Panc1 (cell line): ENCODE results near the gene CCDC180. TPM values are rescaled to one million over a fixed set of nuclear protein-coding genes. Genes with fewer than 3 reads are reported as not detected.

ENCODE experiments used
- ATAC-seq: fragments of 200-7000 bp; cut with Tn5 transposase; 2 replicates; pipeline ENCODE4 v1.9.1; 2020; ENCODE audit warnings: mild to moderate bottlenecking, moderate library complexity
- BruUV-seq: library from RNA; stranded (reverse); fragments of 400-500 nt; replicated peaks from 2 replicates; lab custom pipeline; 2021; lab: Mats Ljungman, UMichigan
- CTCF ChIA-PET: fragments of 300-600 bp; sonication (Branson Sonifier 250); formaldehyde crosslinking; loops from one replicate; lab custom pipeline; 2022; ENCODE audit warnings: antibody characterized with exemption; lab: Charles Lee
- POLR2A ChIA-PET: fragments of 300-600 bp; sonication (Branson Sonifier 250); formaldehyde crosslinking; loops from one replicate; lab custom pipeline; 2022; ENCODE audit warnings: antibody characterized with exemption; lab: Charles Lee
- DNase-seq: peaks from one replicate; pipeline ENCODE4 v3.0.0-alpha.2; 2010; ENCODE audit warnings: low read depth, low spot score
- H3K27ac ChIP-seq: 2 replicates; pipeline ENCODE4 v1.5.1; 2011; ENCODE audit warnings: mild to moderate bottlenecking, low read length, inconsistent platforms
- H3K27me3 ChIP-seq: fragments of 200-500 bp; sonication (Bioruptor generic); 2 replicates; pipeline ENCODE4 v1.6.0; 2014; ENCODE audit warnings: low read length, inconsistent platforms; ENCODE audit not compliant: control insufficient read depth, insufficient read depth
- H3K36me3 ChIP-seq: fragments of 200-500 bp; sonication (Bioruptor generic); 2 replicates; pipeline ENCODE4 v1.5.1; 2014; ENCODE audit warnings: inconsistent platforms, mild to moderate bottlenecking, low read length, moderate library complexity; ENCODE audit not compliant: control insufficient read depth, insufficient read depth
- H3K4me1 ChIP-seq: 2 replicates; pipeline ENCODE4 v1.5.1; 2011; ENCODE audit warnings: inconsistent platforms, mild to moderate bottlenecking, low read length, moderate library complexity; ENCODE audit not compliant: control insufficient read depth, insufficient read depth
- H3K4me3 ChIP-seq, 2 experiments: 2 replicates each; pipeline ENCODE4 v1.5.1; 2011 to 2012; ENCODE audit warnings: low read depth in 2 of 2, low read length in 2 of 2, mild to moderate bottlenecking in 2 of 2, inconsistent platforms in 1 of 2, moderate library complexity in 1 of 2
- H3K9me3 ChIP-seq: fragments of 200-500 bp; sonication (Bioruptor generic); 2 replicates; pipeline ENCODE4 v1.5.1; 2014; ENCODE audit warnings: low read depth, mild to moderate bottlenecking, inconsistent platforms, low read length, moderate library complexity; ENCODE audit not compliant: control insufficient read depth, insufficient read depth
- POLR2AphosphoS5 ChIP-seq: IDR thresholded peaks from 2 replicates; pipeline ENCODE4 v1.6.1; 2012; ENCODE audit warnings: mild to moderate bottlenecking, low read depth, low read length, moderate library complexity
- SIN3A ChIP-seq: IDR thresholded peaks from 2 replicates; pipeline ENCODE4 v1.6.1; 2012; ENCODE audit warnings: low read depth, mild to moderate bottlenecking, low read length, moderate library complexity, borderline replicate concordance; ENCODE audit not compliant: insufficient read depth
- TCF7L2 ChIP-seq: IDR thresholded peaks from 2 replicates; pipeline ENCODE4 v1.6.1; 2011; ENCODE audit warnings: mild to moderate bottlenecking, low read depth, low read length, inconsistent platforms
- in situ Hi-C: cut with HindIII; loops from 2 replicates; pipeline ENCODE4 v1.10.0; 2016; ENCODE audit warnings: low sequenced_read_pairs, low pct_unique_long_range_greater_than_20kb
- intact Hi-C: fragments of 100-400 bp; cut with micrococcal nuclease; formaldehyde crosslinking; loops from one replicate; pipeline ENCODE4 v1.10.0; 2022; ENCODE audit not compliant: unreplicated experiment
- total RNA-seq: library from RNA; stranded (reverse); gene quantifications from one replicate; pipeline ENCODE4 v1.2.1, GENCODE V29; 2021; ENCODE audit not compliant: unreplicated experiment
- TF ChIP-seq, protein P1 (sequence below): fragments of 450-650 bp; IDR thresholded peaks from 2 replicates; pipeline ENCODE4 v1.5.1; 2017; ENCODE audit warnings: mild to moderate bottlenecking
- TF ChIP-seq, protein P2 (sequence below), 2 experiments: IDR thresholded peaks; 2 replicates each; pipeline ENCODE4 v1.6.1; 2011 to 2012; ENCODE audit warnings: low read depth in 2 of 2, control low read depth in 1 of 2, low read length in 1 of 2, mild to moderate bottlenecking in 1 of 2, moderate library complexity in 1 of 2; ENCODE audit not compliant: insufficient read depth in 1 of 2

CCDC180 gene
- total RNA-seq, 1 experiment from 2014 or later, result 2.9 TPM

GRCh38 chr9:97310023-97310422 is 2.6 kb downstream of the CCDC180 start:
- in situ Hi-C loops, result no loop called here
- H3K4me1 ChIP-seq, result no peaks in the 10 kb centered on the region
- TF ChIP-seq SIN3A (no peak), POLR2AphosphoS5 (no peak), TCF7L2 (no peak)
- TF ChIP-seq, protein P1, sequence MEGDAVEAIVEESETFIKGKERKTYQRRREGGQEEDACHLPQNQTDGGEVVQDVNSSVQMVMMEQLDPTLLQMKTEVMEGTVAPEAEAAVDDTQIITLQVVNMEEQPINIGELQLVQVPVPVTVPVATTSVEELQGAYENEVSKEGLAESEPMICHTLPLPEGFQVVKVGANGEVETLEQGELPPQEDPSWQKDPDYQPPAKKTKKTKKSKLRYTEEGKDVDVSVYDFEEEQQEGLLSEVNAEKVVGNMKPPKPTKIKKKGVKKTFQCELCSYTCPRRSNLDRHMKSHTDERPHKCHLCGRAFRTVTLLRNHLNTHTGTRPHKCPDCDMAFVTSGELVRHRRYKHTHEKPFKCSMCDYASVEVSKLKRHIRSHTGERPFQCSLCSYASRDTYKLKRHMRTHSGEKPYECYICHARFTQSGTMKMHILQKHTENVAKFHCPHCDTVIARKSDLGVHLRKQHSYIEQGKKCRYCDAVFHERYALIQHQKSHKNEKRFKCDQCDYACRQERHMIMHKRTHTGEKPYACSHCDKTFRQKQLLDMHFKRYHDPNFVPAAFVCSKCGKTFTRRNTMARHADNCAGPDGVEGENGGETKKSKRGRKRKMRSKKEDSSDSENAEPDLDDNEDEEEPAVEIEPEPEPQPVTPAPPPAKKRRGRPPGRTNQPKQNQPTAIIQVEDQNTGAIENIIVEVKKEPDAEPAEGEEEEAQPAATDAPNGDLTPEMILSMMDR, result no peak
- TF ChIP-seq, protein P2, sequence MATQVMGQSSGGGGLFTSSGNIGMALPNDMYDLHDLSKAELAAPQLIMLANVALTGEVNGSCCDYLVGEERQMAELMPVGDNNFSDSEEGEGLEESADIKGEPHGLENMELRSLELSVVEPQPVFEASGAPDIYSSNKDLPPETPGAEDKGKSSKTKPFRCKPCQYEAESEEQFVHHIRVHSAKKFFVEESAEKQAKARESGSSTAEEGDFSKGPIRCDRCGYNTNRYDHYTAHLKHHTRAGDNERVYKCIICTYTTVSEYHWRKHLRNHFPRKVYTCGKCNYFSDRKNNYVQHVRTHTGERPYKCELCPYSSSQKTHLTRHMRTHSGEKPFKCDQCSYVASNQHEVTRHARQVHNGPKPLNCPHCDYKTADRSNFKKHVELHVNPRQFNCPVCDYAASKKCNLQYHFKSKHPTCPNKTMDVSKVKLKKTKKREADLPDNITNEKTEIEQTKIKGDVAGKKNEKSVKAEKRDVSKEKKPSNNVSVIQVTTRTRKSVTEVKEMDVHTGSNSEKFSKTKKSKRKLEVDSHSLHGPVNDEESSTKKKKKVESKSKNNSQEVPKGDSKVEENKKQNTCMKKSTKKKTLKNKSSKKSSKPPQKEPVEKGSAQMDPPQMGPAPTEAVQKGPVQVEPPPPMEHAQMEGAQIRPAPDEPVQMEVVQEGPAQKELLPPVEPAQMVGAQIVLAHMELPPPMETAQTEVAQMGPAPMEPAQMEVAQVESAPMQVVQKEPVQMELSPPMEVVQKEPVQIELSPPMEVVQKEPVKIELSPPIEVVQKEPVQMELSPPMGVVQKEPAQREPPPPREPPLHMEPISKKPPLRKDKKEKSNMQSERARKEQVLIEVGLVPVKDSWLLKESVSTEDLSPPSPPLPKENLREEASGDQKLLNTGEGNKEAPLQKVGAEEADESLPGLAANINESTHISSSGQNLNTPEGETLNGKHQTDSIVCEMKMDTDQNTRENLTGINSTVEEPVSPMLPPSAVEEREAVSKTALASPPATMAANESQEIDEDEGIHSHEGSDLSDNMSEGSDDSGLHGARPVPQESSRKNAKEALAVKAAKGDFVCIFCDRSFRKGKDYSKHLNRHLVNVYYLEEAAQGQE (IDR thresholded peaks at IDR 0.05; ENCODE audit: insufficient read depth in 1 of 2, low read depth in 2 of 2, low read length in 1 of 2), result no peak
- H3K27ac ChIP-seq, result no peak overlapping the region
- H3K4me3 ChIP-seq, result no peak overlapping the region
- H3K9me3 ChIP-seq, result no peaks in the 10 kb centered on the region
- no peaks in the 10 kb centered on the region for H3K27me3 ChIP-seq
- no TSS peak for BruUV-seq
- POLR2A ChIA-PET, result no interaction called here
- CTCF ChIA-PET, result no interaction called here
- ATAC-seq (no peak), DNase-seq (no peak)
- intact Hi-C loops, result no loop called here
- H3K36me3 ChIP-seq, result no peaks in the 10 kb centered on the region

- in situ Hi-C loops, result no loop called here
- ATAC-seq (no peak), DNase-seq (no peak)
- no peak overlapping the region for H3K27ac ChIP-seq
- no peaks in the 10 kb centered on the region for H3K27me3 ChIP-seq
- H3K36me3 ChIP-seq, result no peaks in the 10 kb centered on the region
- H3K4me3 ChIP-seq, result no peak overlapping the region
- H3K9me3 ChIP-seq, result no peaks in the 10 kb centered on the region
- POLR2A ChIA-PET, result no interaction called here
- BruUV-seq, result no TSS peak
- no peaks in the 10 kb centered on the region for H3K4me1 ChIP-seq
- CTCF ChIA-PET, result no interaction called here
- intact Hi-C loops, result no loop called here
- TF ChIP-seq SIN3A, result no peak
- TF ChIP-seq POLR2AphosphoS5, result no peak
- TF ChIP-seq, protein P2 (IDR thresholded peaks at IDR 0.05; ENCODE audit: insufficient read depth in 1 of 2, low read depth in 2 of 2, low read length in 1 of 2), result no peak
- TF ChIP-seq TCF7L2, result no peak
- TF ChIP-seq, protein P1, result no peak
These were observed 3.4 kb downstream of the CCDC180 start for GRCh38 chr9:97310896-97311295.
